ENCODE measurements around the gene ELOA.
"Not testable (repeated sequence)": the region's sequence is repeated elsewhere in the genome, so short reads cannot be mapped to it uniquely, and the experiment has no call there.

The ELOA gene

DNA sequence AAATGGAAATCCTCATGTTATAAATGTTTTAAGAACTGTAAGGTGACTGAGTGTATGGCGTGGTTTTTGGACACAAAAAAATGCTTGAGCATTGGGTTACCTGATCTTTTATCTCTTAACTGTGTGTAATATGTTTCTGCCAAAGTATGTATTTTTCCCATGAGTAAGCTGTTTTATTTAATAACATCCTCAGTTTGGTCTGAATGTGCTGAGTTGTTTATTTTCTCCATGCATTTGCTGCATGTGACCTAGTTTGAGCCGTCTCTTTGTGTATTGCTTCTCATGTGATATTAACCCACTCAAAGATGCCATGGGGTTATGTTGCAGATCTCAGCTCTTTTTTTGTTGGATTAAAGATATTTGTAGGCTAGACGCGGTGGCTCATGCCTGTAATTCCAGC lies 41.6 kb downstream of the ELOA start:
- CTCF ChIA-PET: interaction anchor here (1.2 to 2.1 kb wide), 2 partner anchors 13 to 25 kb away, joined by 3 to 8 read pairs; no protein-coding TSS in a partner anchor
- Mint-ChIP-seq H3K4me3 (no peak overlapping the region), H3K4me1 (peaks cover 12% of the 10 kb centered on the region), H3K27me3 (no peaks in the 10 kb centered on the region), H3K36me3 (peaks cover 48% of the 10 kb centered on the region), H3K27ac (no peak overlapping the region), H3K9me3 (no peaks in the 10 kb centered on the region)
- DNase-seq: no peak

DNA sequence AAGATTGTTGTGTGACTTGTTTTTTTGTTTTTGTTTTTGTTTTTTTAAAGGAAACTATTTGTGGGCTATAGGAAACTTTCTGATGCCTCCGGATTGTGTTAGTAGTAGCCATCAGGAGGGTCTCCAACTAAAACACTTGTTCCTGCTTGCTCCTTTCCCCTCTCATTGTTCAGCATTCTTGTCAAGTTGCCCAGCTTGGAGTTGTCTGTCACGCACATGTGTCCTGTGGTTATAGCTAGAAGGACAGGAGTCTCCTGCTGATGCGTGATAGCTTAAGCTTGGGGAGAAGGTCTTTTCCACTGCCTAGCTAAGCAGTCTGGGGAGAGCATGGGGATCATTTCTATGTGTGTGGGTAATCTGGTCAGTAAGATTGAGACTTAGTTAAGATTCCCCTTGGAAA lies 44.4 kb downstream of the ELOA start:
- no peak for DNase-seq
- no peak overlapping the region for H3K27ac Mint-ChIP-seq
- no peaks in the 10 kb centered on the region for H3K9me3 Mint-ChIP-seq
- H3K4me3 Mint-ChIP-seq: no peak overlapping the region
- peaks cover 27% of the 10 kb centered on the region for H3K4me1 Mint-ChIP-seq
- CTCF ChIA-PET: no interaction called here
- H3K36me3 Mint-ChIP-seq: peaks cover 38% of the 10 kb centered on the region
- H3K27me3 Mint-ChIP-seq: no peaks in the 10 kb centered on the region

DNA sequence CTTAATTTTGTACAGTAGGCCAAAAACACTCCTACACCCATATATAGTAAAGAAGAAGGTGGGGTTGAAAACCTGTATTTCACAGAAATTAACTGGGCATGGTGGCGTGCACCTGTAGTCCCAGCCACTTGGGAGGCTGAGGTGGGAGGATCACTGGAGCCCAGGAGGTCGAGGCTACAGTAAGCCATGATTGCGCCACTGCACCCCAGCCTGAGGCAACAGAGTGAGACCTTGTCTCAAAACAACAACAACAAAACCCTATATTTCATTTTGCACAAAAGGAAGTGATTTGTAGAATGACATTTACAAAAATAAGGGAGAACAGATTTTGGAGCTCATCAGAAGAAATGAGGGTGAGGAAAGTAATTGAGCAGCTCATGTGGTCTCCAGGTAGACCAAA lies 45.4 kb downstream of the ELOA start:
- Mint-ChIP-seq H3K36me3 (peaks cover 38% of the 10 kb centered on the region), H3K4me1 (peaks cover 33% of the 10 kb centered on the region), H3K9me3 (no peaks in the 10 kb centered on the region), H3K4me3 (no peak overlapping the region), H3K27ac (no peak overlapping the region), H3K27me3 (no peaks in the 10 kb centered on the region)
- DNase-seq: no peak
- CTCF ChIA-PET: no interaction called here

- Mint-ChIP-seq H3K27ac (peak within 1 kb of the TSS; percentile 91), H3K36me3 (peaks cover 31% of the 10 kb centered on the region), H3K4me1 (peaks cover 33% of the 10 kb centered on the region), H3K9me3 (no peaks in the 10 kb centered on the region), H3K27me3 (no peaks in the 10 kb centered on the region), H3K4me3 (peak within 1 kb of the TSS; percentile 86)
- CTCF ChIA-PET: interaction anchor here (1.5 to 1.6 kb wide), 2 partner anchors 20 to 126 kb away, joined by 4 to 6 read pairs; no protein-coding TSS in a partner anchor
- DNase-seq: peak; percentile 93
These were observed 47.6 kb downstream of the ELOA start, which contains the start of gene LYPLA2 for GRCh38 chr1:23790696-23791515. TSS of gene LYPLA2 (plus strand) at chr1:23791145. CDS start at chr1:23792683, 1,538 bp downstream.

DNA sequence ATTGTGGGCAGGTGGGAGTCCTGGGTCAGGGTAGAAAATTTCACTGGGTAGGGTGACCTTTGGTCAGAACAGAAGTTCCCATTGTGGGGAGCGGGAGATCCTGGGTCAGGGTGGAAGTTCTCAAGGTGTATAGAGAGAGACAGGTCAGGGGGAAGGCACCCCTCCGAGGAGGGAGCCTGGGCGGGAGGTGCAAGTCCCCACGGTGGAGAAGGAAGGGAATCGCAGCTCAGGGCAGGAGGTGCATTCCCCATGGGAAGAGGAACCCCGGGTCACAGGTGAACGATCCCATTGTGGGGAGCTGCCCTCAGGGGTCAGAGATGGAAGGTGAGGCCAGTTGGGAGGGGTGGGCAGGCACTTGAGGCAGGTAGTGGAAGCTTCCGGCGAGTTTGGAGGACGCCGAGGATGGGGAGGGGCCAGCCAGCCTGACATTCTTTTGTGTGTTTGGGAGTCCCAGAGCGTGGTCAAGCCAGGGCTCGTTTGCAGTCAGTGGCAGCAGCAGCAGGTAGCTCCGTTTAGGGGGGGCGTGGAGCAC lies 48.3 kb downstream of the ELOA start:
- Mint-ChIP-seq H3K27ac (peak overlapping the region; percentile 91), H3K9me3 (no peaks in the 10 kb centered on the region), H3K4me1 (peaks cover 33% of the 10 kb centered on the region), H3K27me3 (no peaks in the 10 kb centered on the region), H3K4me3 (peak overlapping the region; percentile 86), H3K36me3 (peaks cover 26% of the 10 kb centered on the region)
- CTCF ChIA-PET: interaction anchor here (1.5 to 1.6 kb wide), 2 partner anchors 20 to 125 kb away, joined by 4 to 6 read pairs; no protein-coding TSS in a partner anchor
- DNase-seq: peak; percentile 63

DNA sequence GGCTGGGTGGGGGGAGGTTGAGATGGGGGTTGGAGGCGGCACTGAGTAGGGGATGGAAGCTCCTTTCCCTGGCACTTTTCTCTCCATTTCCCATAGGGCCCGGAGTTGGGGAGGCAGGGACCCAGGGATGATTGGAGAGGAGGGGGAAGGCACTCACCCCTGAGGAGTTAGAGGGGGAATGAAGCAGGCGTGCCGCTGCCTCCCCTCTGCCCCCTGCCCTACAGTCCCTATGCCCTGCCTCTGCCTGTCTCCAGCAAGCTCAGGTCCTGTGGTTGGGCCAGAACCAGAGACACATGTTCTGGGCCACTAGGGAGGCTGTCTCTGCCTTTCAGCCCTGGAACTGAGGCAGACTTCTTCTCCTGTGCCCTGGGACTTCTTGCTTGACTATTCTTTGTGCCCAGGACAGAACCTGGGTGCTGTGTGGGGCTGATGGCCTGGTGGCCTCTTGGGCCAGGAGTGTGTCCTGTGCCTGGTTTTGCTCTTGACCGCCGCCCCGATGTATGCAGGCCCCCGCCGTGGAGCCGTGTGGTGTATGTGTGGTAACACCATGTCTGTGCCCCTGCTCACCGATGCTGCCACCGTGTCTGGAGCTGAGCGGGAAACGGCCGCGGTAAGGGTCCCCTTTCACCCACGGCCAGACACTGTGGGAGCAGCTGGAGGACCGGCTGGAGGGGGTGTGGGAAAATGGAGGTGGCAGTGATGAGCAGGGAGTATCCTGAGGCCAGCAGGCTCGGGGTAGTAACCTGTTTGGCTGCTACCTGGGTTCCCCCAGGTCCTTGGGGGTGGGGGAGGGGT lies 49.1 kb downstream of the ELOA start:
- Mint-ChIP-seq H3K36me3 (peaks cover 25% of the 10 kb centered on the region), H3K9me3 (no peaks in the 10 kb centered on the region), H3K27ac (peak overlapping the region; percentile 49), H3K27me3 (no peaks in the 10 kb centered on the region), H3K4me1 (peaks cover 33% of the 10 kb centered on the region), H3K4me3 (peak overlapping the region; percentile 86)
- CTCF ChIA-PET: interaction anchor here (1.5 to 1.6 kb wide), 2 partner anchors 19 to 125 kb away, joined by 4 to 6 read pairs; no protein-coding TSS in a partner anchor
- no peak for DNase-seq

- no peaks in the 10 kb centered on the region for H3K27me3 Mint-ChIP-seq
- no peak overlapping the region for H3K27ac Mint-ChIP-seq
- H3K36me3 Mint-ChIP-seq: peaks cover 21% of the 10 kb centered on the region
- no peak overlapping the region for H3K4me3 Mint-ChIP-seq
- DNase-seq: no peak
- no peaks in the 10 kb centered on the region for H3K9me3 Mint-ChIP-seq
- H3K4me1 Mint-ChIP-seq: peaks cover 33% of the 10 kb centered on the region
- CTCF ChIA-PET: interaction anchor here (1.9 kb wide), 1 partner anchor 21 kb away, joined by 5 read pairs; no protein-coding TSS in a partner anchor
These were observed 49.9 kb downstream of the ELOA start for GRCh38 chr1:23793018-23793781.

DNA sequence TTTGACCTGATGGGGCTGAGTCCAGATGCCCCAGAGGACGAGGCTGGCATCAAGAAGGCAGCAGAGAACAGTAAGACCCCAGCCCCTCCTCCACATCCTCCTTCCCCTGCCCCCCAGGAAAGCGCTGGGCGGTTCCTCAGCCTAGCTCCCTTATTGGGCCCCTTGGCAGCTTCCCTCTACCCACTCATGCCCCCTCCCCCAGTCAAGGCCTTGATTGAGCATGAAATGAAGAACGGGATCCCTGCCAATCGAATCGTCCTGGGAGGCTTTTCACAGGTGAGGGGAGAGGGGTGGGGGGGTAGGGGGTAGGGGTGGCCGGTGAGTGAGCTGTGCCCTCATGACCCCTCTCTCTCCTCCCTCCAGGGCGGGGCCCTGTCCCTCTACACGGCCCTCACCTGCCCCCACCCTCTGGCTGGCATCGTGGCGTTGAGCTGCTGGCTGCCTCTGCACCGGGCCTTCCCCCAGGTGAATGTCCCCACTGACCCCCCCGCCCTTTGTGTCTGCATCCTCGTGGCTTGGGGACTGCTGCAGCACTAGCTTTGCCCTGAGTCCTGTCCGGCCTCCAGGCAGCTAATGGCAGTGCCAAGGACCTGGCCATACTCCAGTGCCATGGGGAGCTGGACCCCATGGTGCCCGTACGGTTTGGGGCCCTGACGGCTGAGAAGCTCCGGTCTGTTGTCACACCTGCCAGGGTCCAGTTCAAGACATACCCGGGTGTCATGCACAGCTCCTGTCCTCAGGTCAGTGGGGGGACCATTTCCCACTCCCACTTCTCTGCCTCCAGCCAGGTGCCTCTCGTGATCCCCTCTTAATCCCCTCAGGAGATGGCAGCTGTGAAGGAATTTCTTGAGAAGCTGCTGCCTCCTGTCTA lies 50.8 kb downstream of the ELOA start:
- H3K36me3 Mint-ChIP-seq: peaks cover 26% of the 10 kb centered on the region
- no peaks in the 10 kb centered on the region for H3K9me3 Mint-ChIP-seq
- no peaks in the 10 kb centered on the region for H3K27me3 Mint-ChIP-seq
- peaks cover 40% of the 10 kb centered on the region for H3K4me1 Mint-ChIP-seq
- DNase-seq: no peak
- CTCF ChIA-PET: interaction anchor here (1.9 kb wide), 1 partner anchor 22 kb away, joined by 5 read pairs; no protein-coding TSS in a partner anchor
- H3K27ac Mint-ChIP-seq: peak overlapping the region; percentile 65
- no peak overlapping the region for H3K4me3 Mint-ChIP-seq

- Mint-ChIP-seq H3K36me3 (peaks cover 26% of the 10 kb centered on the region), H3K27ac (peak overlapping the region; percentile 65), H3K4me1 (peaks cover 43% of the 10 kb centered on the region)
- not testable (repeated sequence) for H3K4me3 Mint-ChIP-seq, H3K27me3 Mint-ChIP-seq, H3K9me3 Mint-ChIP-seq, DNase-seq
- CTCF ChIA-PET: interaction anchor here (1.9 kb wide), 1 partner anchor 23 kb away, joined by 5 read pairs; no protein-coding TSS in a partner anchor
These were observed 51.5 kb downstream of the ELOA start for GRCh38 chr1:23794732-23795182.

DNA sequence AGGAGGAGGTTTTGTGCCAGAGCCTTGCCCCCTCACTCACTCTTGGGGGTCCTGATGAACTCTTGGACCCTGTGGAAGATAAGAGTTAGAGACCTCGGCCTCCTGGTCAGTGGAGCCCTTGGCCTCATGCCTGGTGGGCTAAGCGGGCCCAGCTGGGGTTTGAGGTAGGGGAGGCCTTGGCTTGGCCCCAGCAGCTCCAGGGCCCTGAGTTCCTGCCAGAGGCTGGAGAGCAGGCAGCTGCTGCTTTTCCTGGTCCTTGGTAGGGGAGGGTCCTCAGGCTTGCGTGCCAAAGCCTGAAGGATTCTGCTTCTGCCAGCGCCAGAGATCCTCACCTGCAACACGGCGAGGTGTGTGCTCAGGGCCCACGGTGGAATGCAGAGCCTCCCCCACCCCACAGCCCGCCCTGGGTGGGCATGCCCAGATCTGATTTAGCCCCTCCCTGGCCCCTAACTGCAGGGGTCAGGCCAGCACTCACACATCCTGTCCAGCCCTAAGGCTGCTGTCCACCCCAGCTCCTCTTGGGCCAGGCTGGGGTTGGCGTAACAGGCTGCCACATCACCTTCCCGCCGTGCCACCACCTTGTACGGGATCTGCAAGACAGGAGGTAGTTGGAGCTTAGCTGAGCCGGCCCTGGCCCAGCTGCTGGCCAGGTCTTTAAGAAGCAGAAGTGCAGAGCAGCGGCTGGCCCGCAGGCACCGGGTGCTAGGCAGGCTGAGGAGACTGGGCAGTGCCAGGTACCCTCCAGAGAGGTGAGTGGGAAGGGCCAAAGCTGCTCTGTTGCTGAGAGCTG lies 52.6 kb downstream of the ELOA start:
- H3K27ac Mint-ChIP-seq: no peak overlapping the region
- H3K36me3 Mint-ChIP-seq: peaks cover 24% of the 10 kb centered on the region
- no peaks in the 10 kb centered on the region for H3K9me3 Mint-ChIP-seq
- no peak overlapping the region for H3K4me3 Mint-ChIP-seq
- CTCF ChIA-PET: interaction anchor here (2.9 kb wide), 1 partner anchor 15 kb away, joined by 8 read pairs; no protein-coding TSS in a partner anchor
- DNase-seq: no peak
- peaks cover 38% of the 10 kb centered on the region for H3K4me1 Mint-ChIP-seq
- no peaks in the 10 kb centered on the region for H3K27me3 Mint-ChIP-seq

DNA sequence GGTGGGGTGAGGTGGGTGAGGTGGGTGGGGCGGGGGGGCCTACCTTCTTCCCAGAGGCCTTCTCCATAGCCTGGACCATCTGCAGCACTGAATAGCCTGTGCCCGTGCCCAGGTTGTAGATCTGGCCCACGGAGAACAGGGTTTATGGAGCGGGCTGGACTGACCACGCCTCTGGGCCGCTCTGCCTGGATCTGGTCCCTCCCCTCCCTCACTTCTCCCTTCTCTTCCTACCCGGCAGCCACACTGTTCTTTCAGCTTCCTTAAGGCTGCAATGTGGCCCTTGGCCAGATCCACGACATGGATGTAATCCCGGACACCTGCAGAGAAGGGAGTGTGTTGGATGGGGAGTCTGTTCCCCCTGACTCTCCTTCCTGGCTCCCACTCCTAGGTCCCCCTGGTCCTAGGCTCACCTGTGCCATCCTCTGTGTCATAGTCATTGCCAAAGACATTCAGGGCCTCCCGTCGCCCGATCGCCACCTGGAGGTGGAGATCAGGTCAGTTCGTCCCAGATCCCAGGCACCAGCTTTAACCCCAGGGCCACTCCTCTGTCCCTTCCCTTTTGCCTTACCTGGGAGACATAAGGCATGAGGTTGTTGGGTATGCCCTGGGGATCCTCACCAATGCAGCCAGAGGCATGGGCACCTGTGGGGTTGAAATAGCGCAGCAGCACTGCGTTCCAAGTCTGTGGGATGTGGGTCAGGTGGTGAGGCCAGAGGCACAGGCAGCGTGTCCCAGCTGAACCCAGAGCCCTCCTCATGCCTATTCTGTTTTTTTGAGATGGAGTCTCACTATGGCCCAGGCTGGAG lies 53.4 kb downstream of the ELOA start:
- peaks cover 35% of the 10 kb centered on the region for H3K4me1 Mint-ChIP-seq
- H3K27ac Mint-ChIP-seq: peak overlapping the region; percentile 45
- CTCF ChIA-PET: interaction anchor here (1.6 to 2.9 kb wide), 4 partner anchors 10 to 25 kb away, joined by 3 to 15 read pairs (median 8); no protein-coding TSS in a partner anchor
- no peak for DNase-seq
- H3K4me3 Mint-ChIP-seq: no peak overlapping the region
- H3K9me3 Mint-ChIP-seq: no peaks in the 10 kb centered on the region
- H3K36me3 Mint-ChIP-seq: peaks cover 25% of the 10 kb centered on the region
- H3K27me3 Mint-ChIP-seq: no peaks in the 10 kb centered on the region
